Hepatocyte (in vitro differentiated cells): ENCODE data around the gene RNF43. TPM values are rescaled to one million over a fixed set of nuclear protein-coding genes. Genes with fewer than 3 reads are reported as not detected.

ENCODE experiments used
- DNase-seq: peaks from one replicate; pipeline ENCODE4 v3.0.0-alpha.2; 2016; ENCODE audit warnings: low spot score
- H2AFZ ChIP-seq: fragments of 200-600 bp; sonication (generic); 2 replicates; pipeline ENCODE4 v1.6.0; 2016; ENCODE audit warnings: antibody characterized with exemption, mild to moderate bottlenecking
- H3K27ac ChIP-seq: fragments of 200-600 bp; sonication (generic); 2 replicates; pipeline ENCODE4 v1.5.1; 2016; ENCODE audit warnings: mild to moderate bottlenecking
- H3K27me3 ChIP-seq: fragments of 200-600 bp; sonication (generic); 2 replicates; pipeline ENCODE4 v1.6.1; 2016
- H3K36me3 ChIP-seq: fragments of 200-600 bp; sonication (generic); replicated peaks from 2 replicates; pipeline ENCODE4 v1.5.1; 2016; ENCODE audit warnings: low read depth; ENCODE audit not compliant: insufficient read depth
- H3K4me1 ChIP-seq: fragments of 200-600 bp; sonication (generic); 2 replicates; pipeline ENCODE4 v1.5.1; 2016; ENCODE audit warnings: mild to moderate bottlenecking, moderate library complexity; ENCODE audit not compliant: insufficient read depth
- H3K4me2 ChIP-seq: fragments of 200-600 bp; sonication (generic); 2 replicates; pipeline ENCODE4 v1.6.0; 2016
- H3K4me3 ChIP-seq: fragments of 200-600 bp; sonication (generic); 2 replicates; pipeline ENCODE4 v1.5.1; 2016; ENCODE audit warnings: mild to moderate bottlenecking
- H3K79me2 ChIP-seq: fragments of 200-600 bp; sonication (generic); 2 replicates; pipeline ENCODE4 v1.6.0; 2017; ENCODE audit warnings: mild to moderate bottlenecking
- H3K9me2 ChIP-seq: fragments of 200-600 bp; sonication (generic); replicated peaks from 2 replicates; pipeline ENCODE4 v1.6.0; 2017; ENCODE audit warnings: mild to moderate bottlenecking; ENCODE audit not compliant: insufficient read depth
- H3K9me3 ChIP-seq: fragments of 200-600 bp; sonication (generic); 2 replicates; pipeline ENCODE4 v1.5.1; 2016; ENCODE audit warnings: low read depth, mild to moderate bottlenecking
- H4K20me1 ChIP-seq: fragments of 200-600 bp; sonication (generic); 2 replicates; pipeline ENCODE4 v1.6.0; 2016; ENCODE audit warnings: mild to moderate bottlenecking; ENCODE audit not compliant: insufficient read depth, poor library complexity, severe bottlenecking
- CTCF ChIP-seq: fragments of 200-600 bp; sonication (generic); IDR thresholded peaks from 2 replicates; pipeline ENCODE4 v1.5.1; 2016; ENCODE audit warnings: antibody characterized with exemption, mild to moderate bottlenecking; ENCODE audit not compliant: poor library complexity
- EZH2 ChIP-seq: fragments of 200-600 bp; sonication (generic); IDR thresholded peaks from 2 replicates; pipeline ENCODE4 v1.6.1; 2016; ENCODE audit warnings: antibody characterized with exemption, mild to moderate bottlenecking, borderline replicate concordance
- EZH2phosphoT487 ChIP-seq: fragments of 200-600 bp; sonication (generic); IDR thresholded peaks from one replicate; pipeline ENCODE4 v1.6.1; 2018; ENCODE audit warnings: antibody characterized with exemption, mild to moderate bottlenecking, low read depth, moderate library complexity; ENCODE audit not compliant: unreplicated experiment, severe bottlenecking
- WGBS: methylation state at CpG from one replicate; pipeline ENCODE4 v1.1.6; 2016; ENCODE audit warnings: low lambda C conversion rate; ENCODE audit errors: missing lambda C conversion rate; 5-methylcytosine and 5-hydroxymethylcytosine counted together
- polyA plus RNA-seq: library from polyadenylated mRNA; unstranded; fragments of >200 nt; fragmentation: Nextera tagmentation; extraction: Ambion mirVana; gene quantifications from 2 replicates; pipeline ENCODE4 v1.2.1, GENCODE V29; 2016
- total RNA-seq: library from RNA; depleted of rRNA; stranded (reverse); fragments of >200 nt; gene quantifications from 2 replicates; pipeline ENCODE4 v1.2.3, GENCODE V29; 2014

Gene RNF43
- total and polyA plus RNA-seq, 2 experiments from 2014 or later: 10.1 to 12.4 TPM

GRCh38 chr17:58376472-58377000 is 40.8 kb downstream of the RNF43 start:
- peak overlapping the region; percentile 68 for H3K27ac ChIP-seq
- no peak for TF ChIP-seq EZH2phosphoT487
- no peak for TF ChIP-seq EZH2
- TF ChIP-seq CTCF: no peak
- H3K9me3 ChIP-seq: no peaks in the 10 kb centered on the region
- no peak overlapping the region for H2AFZ ChIP-seq
- no peaks in the 10 kb centered on the region for H4K20me1 ChIP-seq
- H3K79me2 ChIP-seq: peaks cover 72% of the 10 kb centered on the region
- peaks cover 59% of the 10 kb centered on the region for H3K4me1 ChIP-seq
- no peak overlapping the region for H3K4me2 ChIP-seq
- H3K36me3 ChIP-seq: no peaks in the 10 kb centered on the region
- H3K4me3 ChIP-seq: no peak overlapping the region
- DNase-seq: no peak
- no peaks in the 10 kb centered on the region for H3K27me3 ChIP-seq
- H3K9me2 ChIP-seq: no peaks in the 10 kb centered on the region
- WGBS: 60% methylated on average over 4 of the region's 4 CpGs

GRCh38 chr17:58375811-58376210 is 41.5 kb downstream of the RNF43 start:
- no peak for TF ChIP-seq EZH2
- no peak for TF ChIP-seq EZH2phosphoT487
- TF ChIP-seq CTCF: no peak
- DNase-seq: no peak
- no peaks in the 10 kb centered on the region for H3K36me3 ChIP-seq
- 68% methylated on average over 2 of the region's 2 CpGs for WGBS
- no peaks in the 10 kb centered on the region for H3K27me3 ChIP-seq
- H3K9me3 ChIP-seq: no peaks in the 10 kb centered on the region
- H3K4me2 ChIP-seq: peak overlapping the region; percentile 15
- H3K27ac ChIP-seq: peak overlapping the region; percentile 20
- H3K9me2 ChIP-seq: no peaks in the 10 kb centered on the region
- H4K20me1 ChIP-seq: no peaks in the 10 kb centered on the region
- H3K4me3 ChIP-seq: no peak overlapping the region
- H2AFZ ChIP-seq: no peak overlapping the region
- H3K4me1 ChIP-seq: peaks cover 52% of the 10 kb centered on the region
- H3K79me2 ChIP-seq: peaks cover 76% of the 10 kb centered on the region

- Histone ChIP-seq H3K9me2 (no peaks in the 10 kb centered on the region), H2AFZ (no peak overlapping the region), H4K20me1 (no peaks in the 10 kb centered on the region), H3K27me3 (no peaks in the 10 kb centered on the region), H3K9me3 (no peaks in the 10 kb centered on the region), H3K4me1 (peaks cover 46% of the 10 kb centered on the region), H3K36me3 (no peaks in the 10 kb centered on the region), H3K4me2 (peak overlapping the region; percentile 15), H3K27ac (peak overlapping the region; percentile 28), H3K4me3 (no peak overlapping the region), H3K79me2 (peaks cover 76% of the 10 kb centered on the region)
- no peak for DNase-seq
- WGBS: 69% methylated on average over 5 of the region's 5 CpGs
- TF ChIP-seq EZH2 (no peak), EZH2phosphoT487 (no peak), CTCF (no peak)
Observed at GRCh38 chr17:58375256-58375655, 42.1 kb downstream of the RNF43 start.

- H3K36me3 ChIP-seq: no peaks in the 10 kb centered on the region
- peaks cover 63% of the 10 kb centered on the region for H3K79me2 ChIP-seq
- H4K20me1 ChIP-seq: no peaks in the 10 kb centered on the region
- H3K4me2 ChIP-seq: no peak overlapping the region
- no peak for DNase-seq
- H3K9me2 ChIP-seq: no peaks in the 10 kb centered on the region
- H3K9me3 ChIP-seq: no peaks in the 10 kb centered on the region
- H3K4me1 ChIP-seq: peaks cover 42% of the 10 kb centered on the region
- TF ChIP-seq EZH2 (no peak), CTCF (no peak), EZH2phosphoT487 (no peak)
- no peak overlapping the region for H3K27ac ChIP-seq
- no peaks in the 10 kb centered on the region for H3K27me3 ChIP-seq
- 100% methylated on average over 1 of the region's 1 CpG for WGBS
- H3K4me3 ChIP-seq: no peak overlapping the region
- H2AFZ ChIP-seq: no peak overlapping the region
Observed at GRCh38 chr17:58373923-58374322, 43.4 kb downstream of the RNF43 start.
